OCI-LY1 (cell line): ENCODE measurements around the gene AKTIP.

Experiments used
- CTCF ChIP-seq: fragments of 200-600 bp; sonication (generic), shearing (Covaris generic); IDR thresholded peaks from 2 replicates; pipeline ENCODE4 v1.5.1; 2017; ENCODE audit warnings: mild to moderate bottlenecking, antibody characterized with exemption, low read length, moderate library complexity, mixed read lengths
- EZH2 ChIP-seq: fragments of 200-600 bp; sonication (generic), shearing (Covaris generic); IDR thresholded peaks from 2 replicates; pipeline ENCODE4 v1.8.0; 2017; ENCODE audit warnings: borderline replicate concordance, mixed run types, mild to moderate bottlenecking, antibody characterized with exemption, low read length, moderate library complexity, mixed read lengths

GRCh38 chr16:53457670-53458069, 45.3 kb downstream of the AKTIP start:
- TF ChIP-seq CTCF (no peak), EZH2 (no peak)
